Measurements from ENCODE around the gene HIRA. TPM values are rescaled to one million over a fixed set of nuclear protein-coding genes. Genes with fewer than 3 reads are reported as not detected.
"Not testable (repeated sequence)": the region's sequence is repeated elsewhere in the genome, so short reads cannot be mapped to it uniquely, and the experiment has no call there.

Gene HIRA
- total RNA-seq, 1 experiment from 2014 or later = 23.8 TPM

DNA sequence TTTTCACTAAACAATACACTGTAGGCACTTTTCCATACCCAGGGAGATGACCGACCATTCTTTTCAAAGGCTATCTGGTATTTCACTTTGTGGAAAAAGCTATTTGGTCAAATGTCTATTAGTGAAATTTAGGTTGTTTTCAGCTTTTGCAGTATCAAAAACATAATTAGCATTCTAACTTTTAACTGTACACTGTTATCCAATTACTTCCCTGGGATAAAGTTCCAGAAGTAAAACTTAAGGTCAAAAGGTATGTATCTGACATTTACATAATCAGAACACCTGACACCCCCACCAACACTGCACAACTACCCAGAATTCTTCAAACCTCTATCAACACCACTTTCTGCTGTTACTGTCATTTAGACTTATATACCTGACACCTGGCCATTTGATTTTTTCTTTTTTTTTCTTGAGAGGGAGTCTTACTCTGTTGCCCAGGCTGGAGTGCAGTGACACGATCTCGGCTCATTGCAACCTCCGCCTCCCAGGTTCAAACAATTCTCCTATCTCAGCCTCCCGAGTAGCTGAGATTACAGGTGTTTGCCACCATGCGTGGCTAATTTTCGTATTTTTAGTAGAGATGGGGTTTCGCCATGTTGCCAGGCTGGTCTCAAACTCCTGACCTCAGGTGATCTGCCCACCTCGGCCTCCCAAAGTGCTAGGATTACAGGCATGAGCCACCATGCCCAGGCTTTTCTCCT, 13.9 kb upstream of the HIRA start:
- ATAC-seq, CTCF ChIA-PET: not testable (repeated sequence)

DNA sequence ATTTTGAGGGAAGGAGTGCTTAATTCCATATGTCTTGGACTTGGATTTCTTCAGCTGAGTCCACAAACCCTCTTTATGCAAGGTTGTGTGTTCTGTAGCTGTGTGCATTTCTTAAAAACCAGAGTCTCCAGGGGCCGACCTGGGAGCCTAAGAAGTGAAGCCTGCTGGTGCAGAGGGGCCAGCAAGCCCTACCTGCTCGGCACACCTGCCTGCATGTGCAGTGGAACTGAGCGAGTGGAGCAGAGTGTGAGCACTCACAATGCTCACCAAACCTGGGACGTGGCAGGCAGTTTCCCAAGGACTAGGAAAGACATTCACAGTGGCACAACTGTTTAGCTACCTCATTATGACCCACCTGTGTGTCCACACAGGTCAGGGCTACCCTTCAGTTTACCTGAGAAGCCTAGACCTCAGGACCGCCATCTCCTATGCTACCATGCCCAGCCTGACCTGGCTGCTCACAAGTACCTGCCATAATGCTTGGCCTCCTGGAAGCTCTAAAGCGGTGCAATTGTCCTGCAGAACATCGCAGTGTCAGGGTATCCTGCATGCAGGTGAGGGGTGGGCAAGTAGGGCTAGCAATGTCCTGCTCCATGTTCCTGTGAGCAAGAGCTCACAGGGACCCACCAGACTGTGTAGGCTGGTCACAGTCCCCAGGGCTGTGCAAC, 12.1 kb upstream of the HIRA start:
- Histone ChIP-seq H3K27ac (ENCODE audit: low read length) (no peak overlapping the region), H3K27me3 (ENCODE audit: control insufficient read depth, insufficient read depth, low read length) (no peaks in the 10 kb centered on the region), H3K4me3 (ENCODE audit: low read depth in 2 of 2, low read length in 2 of 2) (no peak overlapping the region), H3K9me3 (ENCODE audit: control insufficient read depth, insufficient read depth, low read depth, low read length) (no peaks in the 10 kb centered on the region), H3K36me3 (ENCODE audit: control insufficient read depth, insufficient read depth, low read length) (no peaks in the 10 kb centered on the region; the same call in none of the 2 replicates), H3K4me1 (ENCODE audit: control insufficient read depth, insufficient read depth, low read length) (peaks cover 13% of the 10 kb centered on the region; the same call in 1 of the 2 replicates)
- TF ChIP-seq POLR2AphosphoS5 (IDR thresholded peaks at IDR 0.05; ENCODE audit: low read depth, low read length) (no peak), SIN3A (IDR thresholded peaks at IDR 0.05; ENCODE audit: borderline replicate concordance, insufficient read depth, low read depth, low read length) (no peak), TCF7L2 (IDR thresholded peaks at IDR 0.05; ENCODE audit: low read depth, low read length) (no peak)
- TF ChIP-seq, protein P1, sequence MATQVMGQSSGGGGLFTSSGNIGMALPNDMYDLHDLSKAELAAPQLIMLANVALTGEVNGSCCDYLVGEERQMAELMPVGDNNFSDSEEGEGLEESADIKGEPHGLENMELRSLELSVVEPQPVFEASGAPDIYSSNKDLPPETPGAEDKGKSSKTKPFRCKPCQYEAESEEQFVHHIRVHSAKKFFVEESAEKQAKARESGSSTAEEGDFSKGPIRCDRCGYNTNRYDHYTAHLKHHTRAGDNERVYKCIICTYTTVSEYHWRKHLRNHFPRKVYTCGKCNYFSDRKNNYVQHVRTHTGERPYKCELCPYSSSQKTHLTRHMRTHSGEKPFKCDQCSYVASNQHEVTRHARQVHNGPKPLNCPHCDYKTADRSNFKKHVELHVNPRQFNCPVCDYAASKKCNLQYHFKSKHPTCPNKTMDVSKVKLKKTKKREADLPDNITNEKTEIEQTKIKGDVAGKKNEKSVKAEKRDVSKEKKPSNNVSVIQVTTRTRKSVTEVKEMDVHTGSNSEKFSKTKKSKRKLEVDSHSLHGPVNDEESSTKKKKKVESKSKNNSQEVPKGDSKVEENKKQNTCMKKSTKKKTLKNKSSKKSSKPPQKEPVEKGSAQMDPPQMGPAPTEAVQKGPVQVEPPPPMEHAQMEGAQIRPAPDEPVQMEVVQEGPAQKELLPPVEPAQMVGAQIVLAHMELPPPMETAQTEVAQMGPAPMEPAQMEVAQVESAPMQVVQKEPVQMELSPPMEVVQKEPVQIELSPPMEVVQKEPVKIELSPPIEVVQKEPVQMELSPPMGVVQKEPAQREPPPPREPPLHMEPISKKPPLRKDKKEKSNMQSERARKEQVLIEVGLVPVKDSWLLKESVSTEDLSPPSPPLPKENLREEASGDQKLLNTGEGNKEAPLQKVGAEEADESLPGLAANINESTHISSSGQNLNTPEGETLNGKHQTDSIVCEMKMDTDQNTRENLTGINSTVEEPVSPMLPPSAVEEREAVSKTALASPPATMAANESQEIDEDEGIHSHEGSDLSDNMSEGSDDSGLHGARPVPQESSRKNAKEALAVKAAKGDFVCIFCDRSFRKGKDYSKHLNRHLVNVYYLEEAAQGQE (IDR thresholded peaks at IDR 0.05; ENCODE audit: insufficient read depth in 1 of 2, low read depth in 2 of 2, low read length in 1 of 2) = no peak
- TF ChIP-seq, protein P2, sequence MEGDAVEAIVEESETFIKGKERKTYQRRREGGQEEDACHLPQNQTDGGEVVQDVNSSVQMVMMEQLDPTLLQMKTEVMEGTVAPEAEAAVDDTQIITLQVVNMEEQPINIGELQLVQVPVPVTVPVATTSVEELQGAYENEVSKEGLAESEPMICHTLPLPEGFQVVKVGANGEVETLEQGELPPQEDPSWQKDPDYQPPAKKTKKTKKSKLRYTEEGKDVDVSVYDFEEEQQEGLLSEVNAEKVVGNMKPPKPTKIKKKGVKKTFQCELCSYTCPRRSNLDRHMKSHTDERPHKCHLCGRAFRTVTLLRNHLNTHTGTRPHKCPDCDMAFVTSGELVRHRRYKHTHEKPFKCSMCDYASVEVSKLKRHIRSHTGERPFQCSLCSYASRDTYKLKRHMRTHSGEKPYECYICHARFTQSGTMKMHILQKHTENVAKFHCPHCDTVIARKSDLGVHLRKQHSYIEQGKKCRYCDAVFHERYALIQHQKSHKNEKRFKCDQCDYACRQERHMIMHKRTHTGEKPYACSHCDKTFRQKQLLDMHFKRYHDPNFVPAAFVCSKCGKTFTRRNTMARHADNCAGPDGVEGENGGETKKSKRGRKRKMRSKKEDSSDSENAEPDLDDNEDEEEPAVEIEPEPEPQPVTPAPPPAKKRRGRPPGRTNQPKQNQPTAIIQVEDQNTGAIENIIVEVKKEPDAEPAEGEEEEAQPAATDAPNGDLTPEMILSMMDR (IDR thresholded peaks at IDR 0.05) = no peak
- ATAC-seq = no peak
- ChIA-PET CTCF (no interaction called here), POLR2A (no interaction called here)
- in situ Hi-C loops (cut with HindIII; ENCODE audit: low pct_unique_long_range_greater_than_20kb, low sequenced_read_pairs) (no loop called here), intact Hi-C loops (cut with micrococcal nuclease; ENCODE audit: unreplicated experiment) (no loop called here)
- BruUV-seq (replicated peaks) = no TSS peak
- DNase-seq (ENCODE audit: low read depth, low spot score) = no peak

More for the DNA sequence above, 13.9 kb upstream of the HIRA start:
- DNase-seq (ENCODE audit: low read depth, low spot score); BruUV-seq (replicated peaks); H3K9me3 ChIP-seq (ENCODE audit: control insufficient read depth, insufficient read depth, low read depth, low read length); H3K4me3 ChIP-seq (ENCODE audit: low read depth in 2 of 2, low read length in 2 of 2); in situ Hi-C loops (cut with HindIII; ENCODE audit: low pct_unique_long_range_greater_than_20kb, low sequenced_read_pairs); H3K27ac ChIP-seq (ENCODE audit: low read length); H3K27me3 ChIP-seq (ENCODE audit: control insufficient read depth, insufficient read depth, low read length); POLR2A ChIA-PET; intact Hi-C loops (cut with micrococcal nuclease; ENCODE audit: unreplicated experiment); H3K36me3 ChIP-seq (ENCODE audit: control insufficient read depth, insufficient read depth, low read length): not testable (repeated sequence)
- peaks cover 16% of the 10 kb centered on the region; the same call in 1 of the 2 replicates for H3K4me1 ChIP-seq (ENCODE audit: control insufficient read depth, insufficient read depth, low read length)

DNA sequence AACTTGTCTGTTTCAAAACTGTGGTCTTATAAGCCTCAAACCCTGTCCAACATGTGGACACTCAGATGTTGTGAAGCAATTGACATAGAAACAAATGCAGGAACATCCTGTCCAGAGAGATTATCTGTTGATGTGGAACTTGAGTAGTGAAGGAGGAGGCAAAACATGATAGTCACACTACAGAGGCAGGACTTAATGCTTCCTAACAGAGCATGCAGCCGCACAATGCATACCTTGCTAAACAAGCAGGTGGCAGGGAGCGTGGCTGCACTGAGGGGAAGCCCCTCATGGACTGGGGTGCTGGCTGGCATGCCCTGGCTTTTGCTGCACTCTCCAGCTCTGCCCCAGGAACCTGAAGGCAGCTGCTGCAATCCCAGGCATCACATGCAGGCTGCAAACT, 10.6 kb upstream of the HIRA start:
- ATAC-seq (no peak), DNase-seq (ENCODE audit: low read depth, low spot score) (no peak)
- in situ Hi-C loops (cut with HindIII; ENCODE audit: low pct_unique_long_range_greater_than_20kb, low sequenced_read_pairs) (no loop called here), intact Hi-C loops (cut with micrococcal nuclease; ENCODE audit: unreplicated experiment) (no loop called here)
- Histone ChIP-seq H3K4me1 (ENCODE audit: control insufficient read depth, insufficient read depth, low read length) (peaks cover 7% of the 10 kb centered on the region; the same call in 1 of the 2 replicates), H3K9me3 (ENCODE audit: control insufficient read depth, insufficient read depth, low read depth, low read length) (no peaks in the 10 kb centered on the region), H3K36me3 (ENCODE audit: control insufficient read depth, insufficient read depth, low read length) (no peaks in the 10 kb centered on the region; the same call in none of the 2 replicates), H3K4me3 (ENCODE audit: low read depth in 2 of 2, low read length in 2 of 2) (no peak overlapping the region), H3K27ac (ENCODE audit: low read length) (no peak overlapping the region), H3K27me3 (ENCODE audit: control insufficient read depth, insufficient read depth, low read length) (no peaks in the 10 kb centered on the region)
- BruUV-seq (replicated peaks) = no TSS peak
- ChIA-PET POLR2A (no interaction called here), CTCF (no interaction called here)
- no peak for TF ChIP-seq SIN3A (IDR thresholded peaks at IDR 0.05; ENCODE audit: borderline replicate concordance, insufficient read depth, low read depth, low read length)
- TF ChIP-seq, protein P1 (IDR thresholded peaks at IDR 0.05; ENCODE audit: insufficient read depth in 1 of 2, low read depth in 2 of 2, low read length in 1 of 2) = no peak
- no peak for TF ChIP-seq TCF7L2 (IDR thresholded peaks at IDR 0.05; ENCODE audit: low read depth, low read length)
